K562 (cell line): Measurements from ENCODE around the gene GAS2L1. TPM values are rescaled to one million over a fixed set of nuclear protein-coding genes. Genes with fewer than 3 reads are reported as not detected.

ENCODE experiments used
- ATAC-seq: fragments of 200-7000 bp; cut with Tn5 transposase; 3 replicates; pipeline ENCODE4 v1.9.1; 2020; ENCODE audit warnings: moderate library complexity
- BruUV-seq: library from RNA; stranded (reverse); fragments of 400-500 nt; replicated peaks from 2 replicates; lab custom pipeline; 2021; lab: Mats Ljungman, UMichigan
- CTCF ChIA-PET: fragments of 300-600 bp; formaldehyde crosslinking; extraction: SDS; loops from one replicate; lab custom pipeline; 2021; ENCODE audit warnings: low intra/inter-chr PET ratio; lab: Yijun Ruan, JAX
- POLR2A ChIA-PET: fragments of 300-600, 350-650 bp; sonication (Branson Sonifier 250); formaldehyde crosslinking; extraction: SDS; loops from one replicate; lab custom pipeline; 2021; ENCODE audit warnings: antibody characterized with exemption, inconsistent platforms; lab: Yijun Ruan, JAX
- DNase-seq, 4 experiments: peaks; one replicate each; pipeline versions ENCODE4 v3.0.0 to v3.0.0-alpha.2; 2011 to 2018; ENCODE audit warnings: low spot score in 3 of 4, mixed read lengths in 3 of 4; ENCODE audit errors: extremely low read depth in 1 of 4
- FAIRE-seq: peaks from 2 replicates; lab custom pipeline; 2011; peaks lifted over from hg19 to GRCh38; lab: Jason Lieb, UNC
- H2AFZ ChIP-seq: 2 replicates; pipeline ENCODE4 v1.6.0; 2011; ENCODE audit warnings: low read depth, low read length, control low read depth, inconsistent platforms
- H3K27ac ChIP-seq: fragments of 200-600 bp; 3 replicates; pipeline ENCODE4 v1.8.0; 2011; ENCODE audit warnings: low read depth, mild to moderate bottlenecking, control low read depth, inconsistent platforms, low read length, moderate library complexity, mixed read lengths; ENCODE audit errors: extremely low read depth
- H3K27me3 ChIP-seq, 2 experiments: fragments of 300-600 bp in 1 of 2; 2 replicates in 1 of 2; 3 replicates in 1 of 2; pipeline versions ENCODE4 v1.6.0 to v1.8.0; 2011; ENCODE audit warnings: inconsistent platforms in 2 of 2, low read length in 2 of 2, mild to moderate bottlenecking in 1 of 2, mixed read lengths in 1 of 2, moderate library complexity in 1 of 2; ENCODE audit not compliant: control insufficient read depth in 2 of 2, insufficient read depth in 2 of 2
- H3K36me3 ChIP-seq: fragments of 300-600 bp; 3 replicates; pipeline ENCODE4 v1.8.0; 2011; ENCODE audit warnings: mild to moderate bottlenecking, low read length, inconsistent platforms; ENCODE audit not compliant: control insufficient read depth, insufficient read depth
- H3K4me1 ChIP-seq, 2 experiments: fragments of 200-600 bp in 1 of 2; replicated peaks in 1 of 2; 2 replicates in 1 of 2; 3 replicates in 1 of 2; pipeline versions ENCODE4 v1.5.1 to v1.8.0; 2011; ENCODE audit warnings: inconsistent platforms in 2 of 2, low read length in 2 of 2, mild to moderate bottlenecking in 1 of 2, mixed read lengths in 1 of 2, moderate library complexity in 1 of 2; ENCODE audit not compliant: control insufficient read depth in 2 of 2, insufficient read depth in 2 of 2
- H3K4me2 ChIP-seq: 2 replicates; pipeline ENCODE4 v1.6.1; 2011; ENCODE audit warnings: low read length, control low read depth, inconsistent platforms, mixed read lengths; ENCODE audit not compliant: insufficient read depth
- H3K4me3 ChIP-seq: fragments of 200-600 bp; sonication (generic), shearing (Covaris generic); 2 replicates; pipeline ENCODE4 v1.5.1; 2016; ENCODE audit warnings: control low read depth, inconsistent platforms
- H3K79me2 ChIP-seq: fragments of 200-600 bp; 3 replicates; pipeline ENCODE4 v1.8.0; 2011; ENCODE audit warnings: low read length, inconsistent platforms; ENCODE audit not compliant: control insufficient read depth, insufficient read depth
- H3K9ac ChIP-seq, 2 experiments: 2 replicates each; pipeline versions ENCODE4 v1.6.0 to v1.6.1; 2011; ENCODE audit warnings: low read depth in 2 of 2, low read length in 2 of 2, control low read depth in 1 of 2, inconsistent platforms in 1 of 2, mild to moderate bottlenecking in 1 of 2, mixed read lengths in 1 of 2; ENCODE audit not compliant: insufficient read depth in 1 of 2
- H3K9me1 ChIP-seq: one replicate; pipeline ENCODE4 v1.6.0; 2011; ENCODE audit warnings: inconsistent platforms, mild to moderate bottlenecking, low read length, moderate library complexity; ENCODE audit not compliant: control insufficient read depth, insufficient read depth
- H3K9me3 ChIP-seq: replicated peaks from 2 replicates; pipeline ENCODE4 v1.5.1; 2011; ENCODE audit warnings: low read depth, low read length, inconsistent platforms; ENCODE audit not compliant: control insufficient read depth, insufficient read depth
- H4K20me1 ChIP-seq: replicated peaks from 2 replicates; pipeline ENCODE4 v1.6.1; 2011; ENCODE audit warnings: low read length, inconsistent platforms, mixed read lengths; ENCODE audit not compliant: control insufficient read depth, insufficient read depth
- HMG20A ChIP-seq: fragments of 450-650 bp; formaldehyde crosslinking; conservative IDR thresholded peaks from 2 replicates; pipeline ENCODE4 v1.4.0; 2020; ENCODE audit warnings: mild to moderate bottlenecking, mixed read lengths
- KDM5B ChIP-seq: fragments of 200-600 bp; sonication (generic); IDR thresholded peaks from 2 replicates; pipeline ENCODE4 v1.6.1; 2012; ENCODE audit warnings: low read depth, mild to moderate bottlenecking, moderate library complexity, low read length, control low read depth, inconsistent platforms; ENCODE audit not compliant: insufficient replicate concordance
- NFYB ChIP-seq: IDR thresholded peaks from 2 replicates; pipeline ENCODE4 v1.6.1; 2011; ENCODE audit warnings: mild to moderate bottlenecking, moderate library complexity; ENCODE audit not compliant: insufficient read length; ENCODE audit errors: extremely low read depth
- POLR2G ChIP-seq: fragments of 200-400 bp; formaldehyde crosslinking; IDR thresholded peaks from 2 replicates; pipeline ENCODE4 v1.6.1; 2017; ENCODE audit warnings: low read depth, mild to moderate bottlenecking, antibody characterized with exemption, low read length, moderate library complexity
- PRDM10 ChIP-seq: fragments of 450-650 bp; IDR thresholded peaks from 2 replicates; pipeline ENCODE4 v1.6.1; 2018; ENCODE audit not compliant: partially characterized antibody
- THRAP3 ChIP-seq: fragments of 450-650 bp; IDR thresholded peaks from 2 replicates; pipeline ENCODE4 v1.6.1; 2016; ENCODE audit warnings: mild to moderate bottlenecking, inconsistent platforms, borderline replicate concordance
- ZBTB40 ChIP-seq, 2 experiments: fragments of 450-650 bp in 1 of 2; sonication (generic) in 1 of 2; formaldehyde crosslinking in 1 of 2; IDR thresholded peaks; 2 replicates each; pipeline versions ENCODE4 v1.7.1 to v1.9.0; 2016 to 2022; ENCODE audit warnings: inconsistent platforms in 1 of 2, mild to moderate bottlenecking in 1 of 2, missing genetic modification reagents in 1 of 2
- ZZZ3 ChIP-seq: fragments of 450-650 bp; IDR thresholded peaks from 2 replicates; pipeline ENCODE4 v1.6.1; 2016; ENCODE audit warnings: antibody characterized with exemption, mild to moderate bottlenecking, moderate library complexity
- WGBS: fragments of 100-300 bp; shearing (Covaris generic); methylation state at CpG from one replicate; pipeline ENCODE4 v1.1.6; 2016; ENCODE audit warnings: low coverage, mixed read lengths; ENCODE audit not compliant: insufficient coverage; ENCODE audit errors: missing lambda C conversion rate; 5-methylcytosine and 5-hydroxymethylcytosine counted together
- in situ Hi-C: fragments of 300-500 bp; cut with MboI; formaldehyde crosslinking; loops from 4 replicates; pipeline ENCODE4 v1.15.0; 2018; ENCODE audit warnings: inconsistent platforms, mixed read lengths
- intact Hi-C: fragments of 100-400 bp; cut with micrococcal nuclease; formaldehyde crosslinking; loops from 2 replicates; pipeline ENCODE4 v1.14.2; 2022
- polyA plus RNA-seq, 8 experiments: library from polyadenylated mRNA; depleted of rRNA in 4 of 8; stranded (reverse) in 5 of 8; unstranded in 3 of 8; fragments of >200 nt; fragmentation: Nextera tagmentation in 2 of 8; fragmentation: Illumina TruSeq in 1 of 8; extraction: Ambion mirVana in 2 of 8; extraction: Trizol in 1 of 8; gene quantifications; 2 replicates each; pipeline versions ENCODE4 v1.2.1 to v1.2.3, GENCODE V29; 2011 to 2014; ENCODE audit warnings: inconsistent platforms in 1 of 8, missing spikeins in 1 of 8
- total RNA-seq, 7 experiments: library from RNA; depleted of rRNA in 6 of 7; stranded (reverse); fragments of >200 nt in 6 of 7; fragmentation: Illumina TruSeq in 2 of 7; extraction: Trizol in 2 of 7; gene quantifications; 2 replicates each; pipeline versions ENCODE4 v1.2.1 to v1.2.3, GENCODE V29; 2011 to 2021; ENCODE audit warnings: low replicate concordance in 1 of 7

GAS2L1 gene
- total and polyA plus RNA-seq, 9 of the 15 experiments (the other 6 are each of a cell fraction or from before 2014, with no cell fraction given), result 0.56 to 19.7 (median 3.2) TPM

- H3K9me3 ChIP-seq, result no peaks in the 10 kb centered on the region
- ChIA-PET POLR2A (interaction anchor here (1.6 kb wide), 1 partner anchor 10 kb away, joined by 5 read pairs; the partner anchor contains the start of genes EWSR1 and RHBDD3), CTCF (no interaction called here)
- H3K4me3 ChIP-seq, result no peak overlapping the region
- no peak overlapping the region for H2AFZ ChIP-seq
- DNase-seq (peak in 1 of 4 experiments; percentile 2), FAIRE-seq (no peak), ATAC-seq (no peak)
- no peak overlapping the region for H3K4me2 ChIP-seq
- BruUV-seq, result no TSS peak
- peaks cover 7% of the 10 kb centered on the region; the same call in 1 of the 3 replicates for H3K36me3 ChIP-seq
- peaks cover 0 to 29% of the 10 kb centered on the region in 2 experiments; a peak in 2 of 5 replicates for H3K4me1 ChIP-seq
- H3K79me2 ChIP-seq, result no peaks in the 10 kb centered on the region
- TF ChIP-seq ZZZ3 (no peak), NFYB (no peak), ZBTB40 (IDR thresholded peaks at IDR 0.05) (no peak), ZBTB40 (CRISPR knock-in tag; IDR thresholded peaks at IDR 0.05) (no peak), KDM5B (no peak), HMG20A (CRISPR knock-in tag) (no peak), THRAP3 (no peak), PRDM10 (peak; percentile 58), POLR2G (peak; percentile 46; the same call in 1 of the 2 replicates)
- no peaks in the 10 kb centered on the region for H4K20me1 ChIP-seq
- 70% methylated on average over 6 of the region's 8 CpGs for WGBS
- H3K9ac ChIP-seq, result no peak overlapping the region
- no peak overlapping the region for H3K27ac ChIP-seq
- H3K27me3 ChIP-seq, result no peaks in the 10 kb centered on the region
- intact Hi-C loops, result loop anchor here (2.0 kb wide), 1 partner anchor 15 kb away; no protein-coding TSS in a partner anchor
- in situ Hi-C loops, result loop anchor here (10.0 kb wide), 1 partner anchor 403 kb away; no protein-coding TSS in a partner anchor
- no peaks in the 10 kb centered on the region for H3K9me1 ChIP-seq
Observed at GRCh38 chr22:29257751-29258181, 48.7 kb upstream of the GAS2L1 start.
